GM21526 (cell line): Measurements from ENCODE around the gene SLC27A5.

Experiments
- ATAC-seq: cut with Tn5 transposase; IDR thresholded peaks from one replicate; pipeline ENCODE4 v1.9.1; 2021; ENCODE audit warnings: moderate library complexity; ENCODE audit not compliant: unreplicated experiment, low FRiP score

SLC27A5 gene

GRCh38 chr19:58511353-58512208 is at the start of gene SLC27A5:
Gene SLC27A5 (minus strand): TSS chr19:58511992. CDS start chr19:58511955, 37 bp downstream.
- no peak for ATAC-seq

- ATAC-seq: no peak
These were observed 49.1 kb upstream of the SLC27A5 start for GRCh38 chr19:58560921-58561320.

- ATAC-seq: no peak
These were observed 48.5 kb upstream of the SLC27A5 start for GRCh38 chr19:58560007-58560887.

GRCh38 chr19:58559275-58560006 is 47.6 kb upstream of the SLC27A5 start:
- no peak for ATAC-seq

- peak; percentile 42 for ATAC-seq
These were observed 47.0 kb upstream of the SLC27A5 start for GRCh38 chr19:58558623-58559274.

GRCh38 chr19:58558066-58558622 is 46.4 kb upstream of the SLC27A5 start, which contains the start of gene UBE2M:
Gene UBE2M (minus strand): TSS chr19:58558611. CDS start chr19:58558381, 230 bp downstream.
- no peak for ATAC-seq

- no peak for ATAC-seq
These were observed 45.7 kb upstream of the SLC27A5 start for GRCh38 chr19:58557221-58558065.

- ATAC-seq: no peak
These were observed 44.9 kb upstream of the SLC27A5 start for GRCh38 chr19:58556622-58557220.

GRCh38 chr19:58555920-58556621 is 44.3 kb upstream of the SLC27A5 start:
- ATAC-seq: no peak

GRCh38 chr19:58555369-58555885 is 43.6 kb upstream of the SLC27A5 start:
- ATAC-seq: no peak

- peak; percentile 37 for ATAC-seq
These were observed 42.9 kb upstream of the SLC27A5 start, which contains the start of gene CHMP2A for GRCh38 chr19:58554494-58555368. Gene CHMP2A (minus strand): TSS chr19:58555105. CDS start chr19:58554212, 893 bp downstream.

GRCh38 chr19:58553799-58554493 is 42.2 kb upstream of the SLC27A5 start:
- no peak for ATAC-seq

- no peak for ATAC-seq
These were observed 40.9 kb upstream of the SLC27A5 start for GRCh38 chr19:58552655-58553054.

GRCh38 chr19:58551577-58552471 is 40.0 kb upstream of the SLC27A5 start:
- no peak for ATAC-seq

- ATAC-seq: no peak
These were observed 39.3 kb upstream of the SLC27A5 start for GRCh38 chr19:58551123-58551497.
